ENCODE results near the gene FAM53B. TPM values are rescaled to one million over a fixed set of nuclear protein-coding genes. Genes with fewer than 3 reads are reported as not detected.

The FAM53B gene
- total and polyA plus RNA-seq, 8 donors = 5.7 to 46.9 (median 11.4) TPM

DNA sequence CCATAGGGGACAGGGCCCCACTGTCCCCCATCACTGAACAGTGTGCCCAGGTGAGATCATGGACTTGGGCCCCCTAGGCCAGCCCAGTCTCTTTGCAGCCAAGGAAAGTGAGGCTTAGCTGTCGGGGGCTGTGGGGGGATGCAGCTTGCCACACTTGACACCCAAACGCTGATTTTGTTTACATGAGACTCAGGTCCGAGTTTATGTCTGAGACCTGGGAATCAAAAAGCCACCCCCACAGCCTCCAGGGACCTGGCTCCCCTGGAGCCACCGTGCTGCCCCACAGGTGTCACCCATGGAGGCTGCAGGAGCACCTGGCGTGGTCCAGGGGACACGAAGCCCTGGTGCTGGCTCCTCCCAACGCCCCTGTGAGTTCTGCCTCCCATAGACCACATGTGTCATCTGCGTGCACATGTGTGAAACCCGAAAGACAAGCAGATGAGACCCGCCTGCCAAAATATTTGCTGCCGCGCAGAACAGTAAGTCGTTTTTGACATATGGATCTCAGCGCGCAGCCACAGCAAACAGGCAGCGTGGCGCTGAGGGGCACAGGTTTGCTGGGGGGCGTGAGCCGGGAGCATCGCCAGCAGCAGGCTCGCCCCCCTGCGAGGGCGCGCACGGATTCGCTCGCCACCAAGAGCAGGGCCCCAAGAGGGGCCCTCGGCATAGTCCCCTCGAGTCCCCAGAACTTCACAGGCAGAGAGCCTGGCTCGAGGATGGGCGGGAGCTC lies 170.3 kb downstream of the FAM53B start:
- TF ChIP-seq POLR2AphosphoS5 (IDR thresholded peaks at IDR 0.05) (no peak), POLR2A (IDR thresholded peaks at IDR 0.05) (no peak), EP300 (IDR thresholded peaks at IDR 0.05) (no peak)
- TF ChIP-seq, protein P1, sequence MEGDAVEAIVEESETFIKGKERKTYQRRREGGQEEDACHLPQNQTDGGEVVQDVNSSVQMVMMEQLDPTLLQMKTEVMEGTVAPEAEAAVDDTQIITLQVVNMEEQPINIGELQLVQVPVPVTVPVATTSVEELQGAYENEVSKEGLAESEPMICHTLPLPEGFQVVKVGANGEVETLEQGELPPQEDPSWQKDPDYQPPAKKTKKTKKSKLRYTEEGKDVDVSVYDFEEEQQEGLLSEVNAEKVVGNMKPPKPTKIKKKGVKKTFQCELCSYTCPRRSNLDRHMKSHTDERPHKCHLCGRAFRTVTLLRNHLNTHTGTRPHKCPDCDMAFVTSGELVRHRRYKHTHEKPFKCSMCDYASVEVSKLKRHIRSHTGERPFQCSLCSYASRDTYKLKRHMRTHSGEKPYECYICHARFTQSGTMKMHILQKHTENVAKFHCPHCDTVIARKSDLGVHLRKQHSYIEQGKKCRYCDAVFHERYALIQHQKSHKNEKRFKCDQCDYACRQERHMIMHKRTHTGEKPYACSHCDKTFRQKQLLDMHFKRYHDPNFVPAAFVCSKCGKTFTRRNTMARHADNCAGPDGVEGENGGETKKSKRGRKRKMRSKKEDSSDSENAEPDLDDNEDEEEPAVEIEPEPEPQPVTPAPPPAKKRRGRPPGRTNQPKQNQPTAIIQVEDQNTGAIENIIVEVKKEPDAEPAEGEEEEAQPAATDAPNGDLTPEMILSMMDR (IDR thresholded peaks at IDR 0.05) = no peak
- no peak for DNase-seq
- no peaks in the 10 kb centered on the region for H3K4me1 ChIP-seq
- no peaks in the 10 kb centered on the region for H3K9me3 ChIP-seq
- H3K27ac ChIP-seq = no peak overlapping the region
- no peaks in the 10 kb centered on the region for H3K36me3 ChIP-seq
- H3K4me3 ChIP-seq = no peak overlapping the region
- H3K27me3 ChIP-seq = no peaks in the 10 kb centered on the region
- intact Hi-C loops (cut with DNase I; ENCODE audit: low total_unique reads) = no loop called here
- WGBS, 5 donors = 85 to 90% (median 88%) methylated on average over 6 to 31 of the region's 31 CpGs

DNA sequence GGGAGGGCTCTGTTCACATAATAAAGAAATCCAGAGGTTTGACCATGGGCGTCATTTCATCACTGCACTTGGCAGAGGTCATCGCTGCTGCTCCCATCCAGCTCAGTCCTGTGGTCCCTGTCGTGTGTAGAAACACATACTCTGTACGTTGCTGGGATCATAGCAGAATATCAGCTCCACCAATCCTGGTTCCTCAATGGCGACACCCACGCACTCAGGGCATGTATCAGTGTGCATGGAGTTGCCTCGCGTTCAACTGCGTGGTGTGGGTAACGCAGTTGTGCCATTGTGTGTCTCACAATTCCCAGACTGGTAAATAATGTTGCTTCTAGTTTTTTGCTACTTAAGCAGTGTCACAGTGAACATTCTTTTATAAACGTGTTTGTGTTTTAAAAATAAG lies 171.4 kb downstream of the FAM53B start:
- Histone ChIP-seq H3K27me3 (no peaks in the 10 kb centered on the region), H3K4me3 (no peak overlapping the region), H3K36me3 (no peaks in the 10 kb centered on the region), H3K9me3 (no peaks in the 10 kb centered on the region), H3K4me1 (no peaks in the 10 kb centered on the region), H3K27ac (no peak overlapping the region)
- DNase-seq = no peak
- intact Hi-C loops (cut with DNase I; ENCODE audit: low total_unique reads) = no loop called here
- no peak for TF ChIP-seq POLR2A (IDR thresholded peaks at IDR 0.05)
- no peak for TF ChIP-seq EP300 (IDR thresholded peaks at IDR 0.05)
- TF ChIP-seq POLR2AphosphoS5 (IDR thresholded peaks at IDR 0.05) = no peak
- TF ChIP-seq, protein P1 (IDR thresholded peaks at IDR 0.05) = no peak
- WGBS, 5 donors = 86 to 94% (median 90%) methylated on average over 11 of the region's 11 CpGs

DNA sequence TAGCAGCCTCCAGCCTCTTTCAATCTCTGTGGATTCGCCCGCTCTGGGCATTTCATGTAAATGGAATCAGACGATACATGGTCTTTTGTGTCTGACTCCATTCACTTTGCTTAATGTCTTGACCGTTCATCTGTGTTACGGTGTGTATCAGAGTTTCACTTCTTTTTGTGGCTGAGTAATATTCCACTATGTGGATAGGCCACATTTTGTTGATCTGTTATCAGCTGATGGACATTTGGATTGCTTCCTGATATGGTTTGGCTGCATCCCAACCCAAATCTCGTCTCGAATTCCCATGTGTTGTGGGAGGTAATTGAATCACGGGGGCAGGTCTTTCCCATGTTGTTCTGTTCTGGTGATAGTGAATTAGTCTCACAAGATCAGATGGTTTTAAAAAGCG lies 173.5 kb downstream of the FAM53B start:
- no peak for DNase-seq
- Histone ChIP-seq H3K4me1 (peaks cover 0 to 7% (median 3%) of the 10 kb centered on the region in 4 donors), H3K27ac (no peak overlapping the region), H3K4me3 (no peak overlapping the region), H3K36me3 (no peaks in the 10 kb centered on the region), H3K27me3 (no peaks in the 10 kb centered on the region), H3K9me3 (no peaks in the 10 kb centered on the region)
- TF ChIP-seq EP300 (IDR thresholded peaks at IDR 0.05) (no peak), POLR2AphosphoS5 (IDR thresholded peaks at IDR 0.05) (no peak), POLR2A (IDR thresholded peaks at IDR 0.05) (no peak)
- TF ChIP-seq, protein P1 (IDR thresholded peaks at IDR 0.05) = no peak
- intact Hi-C loops (cut with DNase I; ENCODE audit: low total_unique reads) = no loop called here
- 76 to 88% (median 85%) methylated on average over 9 of the region's 9 CpGs for WGBS, 5 donors

DNA sequence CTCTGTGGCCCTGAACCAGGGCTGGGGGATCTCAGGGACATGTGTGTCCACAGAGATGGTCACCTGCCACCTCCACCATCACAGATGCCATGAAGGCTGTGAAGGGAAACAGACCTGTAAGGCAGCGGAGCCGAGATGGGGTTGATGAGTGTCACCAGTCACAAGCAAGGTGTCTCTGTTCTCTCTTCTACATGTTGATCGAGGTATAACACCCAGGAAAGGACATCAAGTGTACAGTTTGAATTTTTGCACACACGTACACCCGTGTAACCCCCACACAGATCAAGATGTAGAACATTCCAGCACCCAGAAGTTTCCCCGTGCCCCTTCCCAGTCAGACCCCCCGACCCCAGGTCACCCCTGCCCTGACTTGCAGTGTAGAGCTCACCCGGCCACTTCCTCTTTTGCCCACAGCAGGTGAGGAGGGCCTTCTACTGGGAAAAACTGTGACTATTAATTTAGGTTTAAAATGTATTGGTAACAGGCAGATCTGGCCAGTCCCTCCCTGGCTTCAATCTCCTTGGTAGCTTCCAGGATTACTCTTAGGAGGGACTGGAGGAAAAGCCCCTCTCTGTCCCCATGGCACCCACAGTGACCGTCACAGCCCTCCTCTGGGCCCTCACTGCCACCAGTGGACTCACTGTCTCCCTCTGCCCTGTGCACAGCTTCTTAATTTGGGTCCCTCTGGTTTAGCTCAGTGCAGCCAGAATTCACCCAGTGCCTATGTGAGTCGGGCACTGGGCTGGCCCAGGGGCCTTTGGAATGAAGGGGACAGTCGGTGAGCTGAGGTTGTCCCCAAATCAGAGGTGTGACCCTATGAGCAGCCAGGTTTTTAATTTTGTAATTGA lies 174.3 kb downstream of the FAM53B start:
- Histone ChIP-seq H3K9me3 (no peaks in the 10 kb centered on the region), H3K27ac (no peak overlapping the region), H3K4me1 (peaks cover 0 to 14% (median 8%) of the 10 kb centered on the region in 4 donors), H3K4me3 (no peak overlapping the region), H3K27me3 (no peaks in the 10 kb centered on the region), H3K36me3 (no peaks in the 10 kb centered on the region)
- WGBS, 5 donors = 68 to 90% (median 77%) methylated on average over 10 to 11 of the region's 11 CpGs
- no peak for DNase-seq
- intact Hi-C loops (cut with DNase I; ENCODE audit: low total_unique reads) = no loop called here
- no peak for TF ChIP-seq EP300 (IDR thresholded peaks at IDR 0.05)
- TF ChIP-seq, protein P1 (IDR thresholded peaks at IDR 0.05) = no peak
- no peak for TF ChIP-seq POLR2A (IDR thresholded peaks at IDR 0.05)
- no peak for TF ChIP-seq POLR2AphosphoS5 (IDR thresholded peaks at IDR 0.05)

Small RNA genes lying within 50 kb of the gene (small RNA-seq; reads per million reads assigned to genes)
- gene RF00019 = 0 reads per million in 4 donors

Other genes starting within 250 kb of the FAM53B start
- 10 to 100 TPM in 4 of 5 donors, 1 to 10 TPM in 1; 7.6 to 47.9 (median 18.0) TPM for gene EEF1AKMT2, start 47.5 kb upstream of the FAM53B start, total RNA-seq
- 10 to 100 TPM; 11.3 to 13.3 (median 11.6) TPM for gene EEF1AKMT2, start 47.5 kb upstream of the FAM53B start, polyA plus RNA-seq
- 10 to 100 TPM in 2 of 5 donors, 1 to 10 TPM in 2, under 1 TPM in 1; 0.29 to 20.5 (median 7.0) TPM for gene ABRAXAS2, start 57.4 kb upstream of the FAM53B start, total RNA-seq
- 1 to 10 TPM; 5.2 to 5.9 (median 5.5) TPM for gene ABRAXAS2, start 57.4 kb upstream of the FAM53B start, polyA plus RNA-seq
- gene ZRANB1, start 197.7 kb upstream of the FAM53B start, total RNA-seq = 10 to 100 TPM in 4 of 5 donors, 1 to 10 TPM in 1; 9.3 to 63.7 (median 11.6) TPM
- 10 to 100 TPM in 1 of 3 donors, 1 to 10 TPM in 2; 7.0 to 15.0 (median 9.1) TPM for gene ZRANB1, start 197.7 kb upstream of the FAM53B start, polyA plus RNA-seq